GM12892 (cell line): ENCODE measurements around the gene NNMT.

Source experiments
- POLR2A ChIP-seq: IDR thresholded peaks from 2 replicates; pipeline ENCODE4 v1.6.1; 2011; ENCODE audit warnings: low read depth, low read length, control low read depth
- POLR2AphosphoS5 ChIP-seq: IDR thresholded peaks from 2 replicates; pipeline ENCODE4 v1.6.1; 2011; ENCODE audit warnings: low read depth, low read length, control low read depth
- TAF1 ChIP-seq: IDR thresholded peaks from 2 replicates; pipeline ENCODE4 v1.6.1; 2011; ENCODE audit warnings: low read depth, mild to moderate bottlenecking, control low read depth, low read length, borderline replicate concordance

- no peak for TF ChIP-seq POLR2AphosphoS5
- no peak for TF ChIP-seq POLR2A
- TF ChIP-seq TAF1, result no peak
Measured at GRCh38 chr11:114260483-114260882, 35.7 kb upstream of the NNMT start.
